Breast epithelium (tissue), 3 donors: ENCODE data around the gene CENPP.

Source experiments
- POLR2A ChIP-seq: fragments of 450-650 bp; IDR thresholded peaks from one replicate; pipeline ENCODE4 v1.6.1; 2016; ENCODE audit warnings: antibody characterized with exemption, mild to moderate bottlenecking, moderate library complexity
- TF ChIP-seq, protein P1 (sequence below), 3 donors: fragments of 450-650 bp; IDR thresholded peaks; one replicate each; pipeline ENCODE4 v1.5.1; 2016 to 2017; ENCODE audit warnings: antibody characterized with exemption in 3 of 3, mild to moderate bottlenecking in 3 of 3, moderate library complexity in 3 of 3

DNA sequence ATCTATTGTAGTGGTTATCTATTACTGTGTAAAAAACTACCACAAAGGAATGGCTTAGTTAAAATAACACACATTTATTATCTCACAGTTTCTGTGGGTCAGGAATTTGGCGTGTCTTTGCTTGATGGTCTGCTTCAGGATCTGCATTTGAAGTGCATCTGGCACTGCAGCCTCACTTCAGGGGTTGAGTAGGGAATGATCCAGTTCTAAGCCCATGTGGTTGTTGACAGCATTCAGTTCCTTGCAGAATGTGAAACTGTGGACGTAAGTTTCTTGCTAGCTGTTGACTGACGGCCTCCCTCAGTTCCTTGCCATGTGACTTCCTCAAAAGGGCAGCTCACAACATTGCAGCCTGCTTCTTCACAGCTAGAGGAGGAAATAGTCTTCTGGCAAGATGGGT lies 80.7 kb downstream of the CENPP start:
- TF ChIP-seq, protein P1, sequence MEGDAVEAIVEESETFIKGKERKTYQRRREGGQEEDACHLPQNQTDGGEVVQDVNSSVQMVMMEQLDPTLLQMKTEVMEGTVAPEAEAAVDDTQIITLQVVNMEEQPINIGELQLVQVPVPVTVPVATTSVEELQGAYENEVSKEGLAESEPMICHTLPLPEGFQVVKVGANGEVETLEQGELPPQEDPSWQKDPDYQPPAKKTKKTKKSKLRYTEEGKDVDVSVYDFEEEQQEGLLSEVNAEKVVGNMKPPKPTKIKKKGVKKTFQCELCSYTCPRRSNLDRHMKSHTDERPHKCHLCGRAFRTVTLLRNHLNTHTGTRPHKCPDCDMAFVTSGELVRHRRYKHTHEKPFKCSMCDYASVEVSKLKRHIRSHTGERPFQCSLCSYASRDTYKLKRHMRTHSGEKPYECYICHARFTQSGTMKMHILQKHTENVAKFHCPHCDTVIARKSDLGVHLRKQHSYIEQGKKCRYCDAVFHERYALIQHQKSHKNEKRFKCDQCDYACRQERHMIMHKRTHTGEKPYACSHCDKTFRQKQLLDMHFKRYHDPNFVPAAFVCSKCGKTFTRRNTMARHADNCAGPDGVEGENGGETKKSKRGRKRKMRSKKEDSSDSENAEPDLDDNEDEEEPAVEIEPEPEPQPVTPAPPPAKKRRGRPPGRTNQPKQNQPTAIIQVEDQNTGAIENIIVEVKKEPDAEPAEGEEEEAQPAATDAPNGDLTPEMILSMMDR (IDR thresholded peaks at IDR 0.05), result no peak
- no peak for TF ChIP-seq POLR2A
